Epithelial cell of esophagus (primary cell): ENCODE measurements around the gene ALK.

Experiments
- DNase-seq: peaks from one replicate; pipeline ENCODE4 v3.0.0; 2010; ENCODE audit warnings: low read depth
- H3K4me3 ChIP-seq: 2 replicates; pipeline ENCODE4 v1.5.1; 2011; ENCODE audit warnings: mild to moderate bottlenecking, low read length, control low read depth
- CTCF ChIP-seq: IDR thresholded peaks from 2 replicates; pipeline ENCODE4 v1.5.1; 2011; ENCODE audit warnings: low read depth, mild to moderate bottlenecking, low read length, control low read depth, inconsistent platforms; ENCODE audit not compliant: insufficient read depth; ENCODE audit errors: missing control alignments

The ALK gene

GRCh38 chr2:29589440-29590103, 331.8 kb downstream of the ALK start:
- no peak for TF ChIP-seq CTCF
- no peak overlapping the region for H3K4me3 ChIP-seq
- DNase-seq: no peak

GRCh38 chr2:29587402-29588190, 333.8 kb downstream of the ALK start:
- peak; percentile 49 for DNase-seq
- TF ChIP-seq CTCF: no peak
- no peak overlapping the region for H3K4me3 ChIP-seq

GRCh38 chr2:29586919-29587318, 334.5 kb downstream of the ALK start:
- DNase-seq: peak; percentile 18
- TF ChIP-seq CTCF: no peak
- H3K4me3 ChIP-seq: no peak overlapping the region

- no peak overlapping the region for H3K4me3 ChIP-seq
- TF ChIP-seq CTCF: no peak
- DNase-seq: no peak
These were observed 337.7 kb downstream of the ALK start for GRCh38 chr2:29583548-29584156.

GRCh38 chr2:29583104-29583503, 338.3 kb downstream of the ALK start:
- H3K4me3 ChIP-seq: no peak overlapping the region
- TF ChIP-seq CTCF: no peak
- peak; percentile 87 for DNase-seq

- no peak for TF ChIP-seq CTCF
- H3K4me3 ChIP-seq: no peak overlapping the region
- no peak for DNase-seq
These were observed 339.3 kb downstream of the ALK start for GRCh38 chr2:29582062-29582461.
